ENCODE results near the gene PRR22. TPM values are rescaled to one million over a fixed set of nuclear protein-coding genes. Genes with fewer than 3 reads are reported as not detected.
"Not testable (repeated sequence)": the region's sequence is repeated elsewhere in the genome, so short reads cannot be mapped to it uniquely, and the experiment has no call there.

Gene PRR22
- total RNA-seq, 4 donors from 2014 or later, result 1.3 to 5.0 (median 2.1) TPM

DNA sequence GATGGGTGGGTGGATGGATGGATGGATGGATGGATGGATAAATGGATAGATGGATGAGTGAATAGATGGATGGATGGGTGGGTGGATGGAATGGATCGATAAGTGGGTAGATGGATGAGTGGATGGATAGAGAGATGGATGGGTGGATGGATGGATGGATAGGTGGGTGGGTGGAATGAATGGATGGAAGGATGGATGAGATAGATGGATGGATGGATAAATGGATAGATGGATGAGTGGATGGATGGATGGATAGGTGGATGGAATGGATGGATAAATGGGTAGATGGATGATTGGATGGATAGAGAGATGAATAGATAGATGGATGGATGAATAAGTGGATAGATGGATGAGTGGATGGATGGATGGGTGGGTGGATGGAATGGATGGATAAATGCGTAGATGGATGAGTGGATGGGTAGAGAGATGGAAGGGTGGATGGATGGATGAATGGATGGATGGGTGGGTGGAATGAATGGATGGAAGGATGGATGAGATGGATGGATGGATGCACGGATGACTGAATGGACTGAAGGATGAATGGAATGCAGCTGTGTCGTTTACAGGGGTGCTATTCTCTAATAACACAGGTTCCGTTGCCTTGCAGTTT, 21.8 kb downstream of the PRR22 start:
- Histone ChIP-seq H3K4me3 (no peak overlapping the region), H3K9me3 (no peaks in the 10 kb centered on the region), H3K27ac (no peak overlapping the region), H3K27me3 (peaks cover 0 to 6% (median 0%) of the 10 kb centered on the region in 4 donors), H3K36me3 (no peaks in the 10 kb centered on the region), H3K4me1 (no peaks in the 10 kb centered on the region)
- WGBS, 2 donors, result 87 to 88% methylated on average over 5 of the region's 5 CpGs
- no peak for TF ChIP-seq POLR2A (IDR thresholded peaks at IDR 0.05)
- TF ChIP-seq CTCF (IDR thresholded peaks at IDR 0.05), result no peak
- intact Hi-C loops (cut with DNase I), result no loop called here
- DNase-seq, result no peak

GRCh38 chr19:5753743-5754142, 30.8 kb downstream of the PRR22 start:
- Histone ChIP-seq H3K27ac (no peak overlapping the region), H3K36me3 (no peaks in the 10 kb centered on the region), H3K9me3 (no peaks in the 10 kb centered on the region), H3K27me3 (peaks cover 0 to 33% (median 0%) of the 10 kb centered on the region in 4 donors), H3K4me1 (no peaks in the 10 kb centered on the region), H3K4me3 (no peak overlapping the region)
- no peak for TF ChIP-seq POLR2A (IDR thresholded peaks at IDR 0.05)
- TF ChIP-seq CTCF (IDR thresholded peaks at IDR 0.05), result no peak
- WGBS, 2 donors, result 67 to 69% methylated on average over 6 of the region's 6 CpGs
- no peak for DNase-seq
- intact Hi-C loops (cut with DNase I), result no loop called here

DNA sequence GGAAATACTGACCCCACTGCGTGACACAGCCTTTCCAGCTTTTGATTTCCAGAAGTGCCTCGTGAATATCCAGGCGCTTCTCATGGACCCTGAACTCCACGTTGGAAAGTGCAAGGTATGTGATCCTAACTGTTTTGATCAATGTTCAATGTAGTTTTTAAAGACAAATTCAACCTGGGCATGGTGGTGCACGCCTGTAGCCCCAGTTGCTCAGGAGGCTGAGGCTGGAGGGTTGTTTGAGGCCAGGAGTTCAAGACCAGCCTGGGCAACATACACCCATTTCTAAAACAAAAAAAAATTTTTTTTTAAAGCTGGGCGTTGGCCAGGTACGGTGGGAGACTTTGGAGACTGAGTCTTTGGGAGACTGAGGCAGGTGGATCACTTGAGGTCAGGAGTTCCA, 32.8 kb downstream of the PRR22 start:
- 81 to 84% methylated on average over 5 to 7 of the region's 7 CpGs for WGBS, 2 donors
- intact Hi-C loops (cut with DNase I), result no loop called here

DNA sequence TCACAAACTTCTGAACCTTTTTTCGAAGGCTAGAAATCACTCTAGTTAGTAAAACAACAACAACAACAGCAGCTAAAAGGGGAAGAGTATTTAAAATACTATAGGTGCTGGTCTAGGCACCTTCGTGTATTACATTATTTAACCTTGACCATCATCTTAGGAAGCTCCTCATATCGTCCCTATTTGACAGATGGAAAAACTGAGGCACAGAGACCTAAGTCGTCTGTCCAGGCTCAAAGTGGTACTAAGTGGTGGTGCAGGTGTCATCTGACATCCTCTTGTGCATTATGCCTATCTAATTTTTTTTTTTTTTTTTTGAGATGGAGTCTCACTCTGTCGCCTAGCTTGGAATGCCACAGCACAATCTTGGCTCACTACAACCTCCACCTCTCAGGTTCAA, 35.0 kb downstream of the PRR22 start:
- 77 to 83% methylated on average over 5 of the region's 5 CpGs for WGBS, 2 donors
- Histone ChIP-seq H3K4me1 (no peaks in the 10 kb centered on the region), H3K9me3 (no peaks in the 10 kb centered on the region), H3K27me3 (peaks cover 0 to 49% (median 0%) of the 10 kb centered on the region in 4 donors), H3K4me3 (no peak overlapping the region), H3K36me3 (no peaks in the 10 kb centered on the region), H3K27ac (no peak overlapping the region)
- no peak for TF ChIP-seq POLR2A (IDR thresholded peaks at IDR 0.05)
- TF ChIP-seq CTCF (IDR thresholded peaks at IDR 0.05), result no peak
- no peak for DNase-seq
- intact Hi-C loops (cut with DNase I), result no loop called here

More for the DNA sequence above, 32.8 kb downstream of the PRR22 start:
- no peaks in the 10 kb centered on the region for H3K4me1 ChIP-seq
- no peak overlapping the region for H3K4me3 ChIP-seq
- no peaks in the 10 kb centered on the region for H3K9me3 ChIP-seq
- peaks cover 0 to 40% (median 0%) of the 10 kb centered on the region in 4 donors for H3K27me3 ChIP-seq
- no peaks in the 10 kb centered on the region for H3K36me3 ChIP-seq
- TF ChIP-seq CTCF (IDR thresholded peaks at IDR 0.05), result no peak
- no peak for TF ChIP-seq POLR2A (IDR thresholded peaks at IDR 0.05)
- DNase-seq, result no peak
- H3K27ac ChIP-seq, result no peak overlapping the region

- 13 to 19% methylated on average over 6 of the region's 6 CpGs for WGBS, 2 donors
- H3K9me3 ChIP-seq; H3K4me3 ChIP-seq; H3K36me3 ChIP-seq; intact Hi-C loops (cut with DNase I); DNase-seq; H3K4me1 ChIP-seq; H3K27ac ChIP-seq: not testable (repeated sequence)
- peaks cover 0 to 49% (median 0%) of the 10 kb centered on the region in 4 donors for H3K27me3 ChIP-seq
Observed at GRCh38 chr19:5748920-5749319, 35.6 kb downstream of the PRR22 start.

DNA sequence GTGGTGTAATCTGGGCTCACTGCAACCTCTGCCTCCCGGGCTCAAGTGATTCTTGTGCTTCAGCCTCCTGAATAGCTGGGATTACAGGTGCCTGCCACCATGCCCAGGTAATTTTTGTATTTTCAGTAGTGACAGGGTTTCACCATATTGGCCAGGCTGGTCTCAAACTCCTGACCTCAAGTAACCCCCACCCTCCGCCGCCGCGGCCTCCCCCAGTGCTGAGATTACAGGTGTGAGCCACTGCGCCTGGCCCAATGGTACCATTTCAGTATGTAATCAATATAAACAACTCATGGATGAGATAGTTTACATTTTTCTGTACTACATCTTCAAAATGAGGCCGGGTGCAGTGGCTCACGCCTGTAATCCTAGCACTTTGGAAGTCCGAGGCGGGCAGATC, 39.5 kb downstream of the PRR22 start:
- WGBS, 2 donors, result 86 to 94% methylated on average over 9 to 10 of the region's 10 CpGs
- intact Hi-C loops (cut with DNase I); H3K27ac ChIP-seq: not testable (repeated sequence)

More for the DNA sequence above, 39.5 kb downstream of the PRR22 start:
- not testable (repeated sequence) for H3K4me1 ChIP-seq, H3K9me3 ChIP-seq, DNase-seq, H3K36me3 ChIP-seq, H3K4me3 ChIP-seq
- peaks cover 0 to 56% (median 0%) of the 10 kb centered on the region in 4 donors for H3K27me3 ChIP-seq
